HG03521 (cell line): ENCODE results near the gene DTD1.

Experiments used
- ATAC-seq: cut with Tn5 transposase; IDR thresholded peaks from one replicate; pipeline ENCODE4 v1.9.1; 2021; ENCODE audit warnings: mild to moderate bottlenecking, moderate library complexity; ENCODE audit not compliant: unreplicated experiment

Gene DTD1

GRCh38 chr20:18587665-18588573 is at the start of gene DTD1:
Gene DTD1, plus strand, starts transcription at chr20:18588054. Its CDS starts 19 bp downstream, at chr20:18588073.
- ATAC-seq, result peak; percentile 92

GRCh38 chr20:18541741-18542140 is 46.1 kb upstream of the DTD1 start:
- ATAC-seq, result no peak

GRCh38 chr20:18543216-18543615 is 44.6 kb upstream of the DTD1 start:
- ATAC-seq, result no peak

GRCh38 chr20:18543932-18544331 is 43.9 kb upstream of the DTD1 start:
- ATAC-seq, result no peak

GRCh38 chr20:18545566-18545965 is 42.3 kb upstream of the DTD1 start:
- no peak for ATAC-seq

- no peak for ATAC-seq
Observed at GRCh38 chr20:18548465-18548864, 39.4 kb upstream of the DTD1 start.

- no peak for ATAC-seq
Observed at GRCh38 chr20:18553746-18554145, 34.1 kb upstream of the DTD1 start.

GRCh38 chr20:18566892-18567738 is 20.7 kb upstream of the DTD1 start, which contains the start of gene SMIM26:
Gene SMIM26, plus strand, starts transcription at chr20:18567432. Its CDS starts 47 bp downstream, at chr20:18567479.
- ATAC-seq, result peak; percentile 99

- ATAC-seq, result no peak
Observed at GRCh38 chr20:18567739-18568091, 20.1 kb upstream of the DTD1 start.

GRCh38 chr20:18571009-18571408 is 16.8 kb upstream of the DTD1 start:
- no peak for ATAC-seq

- ATAC-seq, result no peak
Observed at GRCh38 chr20:18571578-18571977, 16.3 kb upstream of the DTD1 start.

- ATAC-seq, result no peak
Observed at GRCh38 chr20:18577942-18578341, 9.9 kb upstream of the DTD1 start.

GRCh38 chr20:18578581-18578980 is 9.3 kb upstream of the DTD1 start:
- ATAC-seq, result no peak

- ATAC-seq, result no peak
Observed at GRCh38 chr20:18580012-18580411, 7.8 kb upstream of the DTD1 start.

GRCh38 chr20:18585134-18585533 is 2.7 kb upstream of the DTD1 start:
- ATAC-seq, result no peak

GRCh38 chr20:18588574-18588933 is 700 bp downstream of the DTD1 start:
- no peak for ATAC-seq

GRCh38 chr20:18589941-18590674 is 2.3 kb downstream of the DTD1 start:
- no peak for ATAC-seq

- ATAC-seq, result no peak
Observed at GRCh38 chr20:18596270-18596669, 8.4 kb downstream of the DTD1 start.

- no peak for ATAC-seq
Observed at GRCh38 chr20:18609741-18610140, 21.9 kb downstream of the DTD1 start.

- no peak for ATAC-seq
Observed at GRCh38 chr20:18611492-18611891, 23.6 kb downstream of the DTD1 start.

GRCh38 chr20:18613553-18613952 is 25.7 kb downstream of the DTD1 start:
- no peak for ATAC-seq
